DOHH2 (cell line): ENCODE results near the gene SYNDIG1.

Source experiments
- H3F3A ChIP-seq: fragments of 200-600 bp; sonication (generic), shearing (Covaris generic); 2 replicates; pipeline ENCODE4 v1.6.0; 2016; ENCODE audit warnings: antibody characterized with exemption, mild to moderate bottlenecking; ENCODE audit not compliant: control insufficient read depth, insufficient read depth
- H3K27ac ChIP-seq: fragments of 200-600 bp; sonication (generic); 2 replicates; pipeline ENCODE4 v1.5.1; 2014; ENCODE audit warnings: low read depth, mild to moderate bottlenecking, low read length, moderate library complexity
- H3K27me3 ChIP-seq: fragments of 200-600 bp; sonication (generic); 2 replicates; pipeline ENCODE4 v1.6.1; 2014; ENCODE audit warnings: mild to moderate bottlenecking, low read length, mixed read lengths; ENCODE audit not compliant: control insufficient read depth
- H3K36me3 ChIP-seq: fragments of 200-600 bp; sonication (generic); 2 replicates; pipeline ENCODE4 v1.6.1; 2014; ENCODE audit warnings: mild to moderate bottlenecking, low read length, moderate library complexity, mixed read lengths; ENCODE audit not compliant: control insufficient read depth
- H3K4me1 ChIP-seq: fragments of 200-600 bp; sonication (generic); 2 replicates; pipeline ENCODE4 v1.6.1; 2014; ENCODE audit warnings: mild to moderate bottlenecking, low read length, mixed read lengths; ENCODE audit not compliant: control insufficient read depth
- H3K4me2 ChIP-seq: fragments of 200-600 bp; sonication (generic); 2 replicates; pipeline ENCODE4 v1.6.0; 2014; ENCODE audit warnings: mild to moderate bottlenecking, low read length, moderate library complexity
- H3K4me3 ChIP-seq: fragments of 200-600 bp; sonication (generic); 2 replicates; pipeline ENCODE4 v1.5.1; 2014; ENCODE audit warnings: mild to moderate bottlenecking, low read length, mixed read lengths
- H3K79me2 ChIP-seq: fragments of 200-600 bp; sonication (generic); 2 replicates; pipeline ENCODE4 v1.6.1; 2014; ENCODE audit warnings: mild to moderate bottlenecking, low read length, mixed read lengths; ENCODE audit not compliant: control insufficient read depth
- H3K9me2 ChIP-seq: fragments of 200-600 bp; sonication (generic); replicated peaks from 2 replicates; pipeline ENCODE4 v1.6.1; 2014; ENCODE audit warnings: mild to moderate bottlenecking, low read length, mixed read lengths; ENCODE audit not compliant: control insufficient read depth
- H3K9me3 ChIP-seq: fragments of 200-600 bp; sonication (generic); 2 replicates; pipeline ENCODE4 v1.6.1; 2014; ENCODE audit warnings: antibody characterized with exemption, low read length, mixed read lengths; ENCODE audit not compliant: control insufficient read depth, insufficient read depth
- H4K20me1 ChIP-seq: fragments of 200-600 bp; sonication (generic); 2 replicates; pipeline ENCODE4 v1.6.0; 2014; ENCODE audit warnings: low read depth, mild to moderate bottlenecking, antibody characterized with exemption, low read length, moderate library complexity; ENCODE audit not compliant: control insufficient read depth, insufficient read depth
- EZH2phosphoT487 ChIP-seq: fragments of 200-600 bp; sonication (generic); IDR thresholded peaks from 2 replicates; pipeline ENCODE4 v1.6.1; 2017; ENCODE audit warnings: borderline replicate concordance, mild to moderate bottlenecking, antibody characterized with exemption, low read length, moderate library complexity, mixed read lengths
- TF ChIP-seq, protein P1 (sequence below): fragments of 200-600 bp; sonication (generic); IDR thresholded peaks from one replicate; pipeline ENCODE4 v1.5.1; 2014; ENCODE audit warnings: antibody characterized with exemption, mild to moderate bottlenecking, low read depth, low read length; ENCODE audit not compliant: poor library complexity, severe bottlenecking

Gene SYNDIG1

GRCh38 chr20:24566656-24567055 is 97.2 kb downstream of the SYNDIG1 start:
- H3F3A ChIP-seq: no peaks in the 10 kb centered on the region
- H4K20me1 ChIP-seq: no peaks in the 10 kb centered on the region
- no peaks in the 10 kb centered on the region for H3K79me2 ChIP-seq
- H3K27me3 ChIP-seq: no peaks in the 10 kb centered on the region
- H3K4me2 ChIP-seq: no peak overlapping the region
- no peaks in the 10 kb centered on the region for H3K9me2 ChIP-seq
- peaks cover 5% of the 10 kb centered on the region for H3K4me1 ChIP-seq
- H3K9me3 ChIP-seq: peaks cover 3% of the 10 kb centered on the region; the same call in 1 of the 2 replicates
- TF ChIP-seq, protein P1, sequence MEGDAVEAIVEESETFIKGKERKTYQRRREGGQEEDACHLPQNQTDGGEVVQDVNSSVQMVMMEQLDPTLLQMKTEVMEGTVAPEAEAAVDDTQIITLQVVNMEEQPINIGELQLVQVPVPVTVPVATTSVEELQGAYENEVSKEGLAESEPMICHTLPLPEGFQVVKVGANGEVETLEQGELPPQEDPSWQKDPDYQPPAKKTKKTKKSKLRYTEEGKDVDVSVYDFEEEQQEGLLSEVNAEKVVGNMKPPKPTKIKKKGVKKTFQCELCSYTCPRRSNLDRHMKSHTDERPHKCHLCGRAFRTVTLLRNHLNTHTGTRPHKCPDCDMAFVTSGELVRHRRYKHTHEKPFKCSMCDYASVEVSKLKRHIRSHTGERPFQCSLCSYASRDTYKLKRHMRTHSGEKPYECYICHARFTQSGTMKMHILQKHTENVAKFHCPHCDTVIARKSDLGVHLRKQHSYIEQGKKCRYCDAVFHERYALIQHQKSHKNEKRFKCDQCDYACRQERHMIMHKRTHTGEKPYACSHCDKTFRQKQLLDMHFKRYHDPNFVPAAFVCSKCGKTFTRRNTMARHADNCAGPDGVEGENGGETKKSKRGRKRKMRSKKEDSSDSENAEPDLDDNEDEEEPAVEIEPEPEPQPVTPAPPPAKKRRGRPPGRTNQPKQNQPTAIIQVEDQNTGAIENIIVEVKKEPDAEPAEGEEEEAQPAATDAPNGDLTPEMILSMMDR: no peak
- no peak for TF ChIP-seq EZH2phosphoT487
- no peak overlapping the region for H3K4me3 ChIP-seq
- no peaks in the 10 kb centered on the region for H3K36me3 ChIP-seq
- no peak overlapping the region for H3K27ac ChIP-seq

DNA sequence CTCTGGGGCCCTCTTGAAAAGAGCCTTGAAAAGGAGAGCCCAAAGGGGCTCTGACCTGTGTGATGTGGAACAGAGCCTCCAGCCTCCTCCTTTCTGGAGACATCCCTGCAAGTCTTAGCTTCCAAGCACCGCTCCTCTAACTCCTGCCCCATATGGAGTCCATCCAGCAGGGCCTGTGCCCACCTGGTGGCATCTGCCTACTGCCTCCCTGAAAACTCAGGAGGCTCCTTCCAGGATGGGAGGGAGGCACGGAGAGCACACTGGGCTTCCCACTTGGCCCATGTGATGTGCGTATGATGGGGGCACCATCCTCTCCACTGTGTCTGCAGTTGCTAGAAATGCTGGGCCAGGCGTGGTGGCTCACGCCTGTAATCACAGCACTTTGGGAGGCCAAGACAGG is 98.1 kb downstream of the SYNDIG1 start:
- no peaks in the 10 kb centered on the region for H3K36me3 ChIP-seq
- H3K9me2 ChIP-seq: no peaks in the 10 kb centered on the region
- no peak overlapping the region for H3K27ac ChIP-seq
- H3K27me3 ChIP-seq: no peaks in the 10 kb centered on the region
- no peak overlapping the region for H3K4me2 ChIP-seq
- H3F3A ChIP-seq: no peaks in the 10 kb centered on the region
- peaks cover 9% of the 10 kb centered on the region for H3K4me1 ChIP-seq
- TF ChIP-seq, protein P1: no peak
- TF ChIP-seq EZH2phosphoT487: no peak
- H3K4me3 ChIP-seq: no peak overlapping the region
- no peaks in the 10 kb centered on the region for H3K79me2 ChIP-seq
- no peaks in the 10 kb centered on the region for H4K20me1 ChIP-seq
- H3K9me3 ChIP-seq: peaks cover 3% of the 10 kb centered on the region; the same call in 1 of the 2 replicates

- TF ChIP-seq, protein P1: no peak
- no peak for TF ChIP-seq EZH2phosphoT487
- no peaks in the 10 kb centered on the region for H3K9me2 ChIP-seq
These were observed 99.4 kb downstream of the SYNDIG1 start for GRCh38 chr20:24568842-24569241.

GRCh38 chr20:24571159-24571558 is 101.7 kb downstream of the SYNDIG1 start:
- Histone ChIP-seq H4K20me1 (no peaks in the 10 kb centered on the region), H3K9me2 (no peaks in the 10 kb centered on the region), H3F3A (no peaks in the 10 kb centered on the region), H3K36me3 (no peaks in the 10 kb centered on the region), H3K4me2 (no peak overlapping the region), H3K27me3 (no peaks in the 10 kb centered on the region), H3K79me2 (no peaks in the 10 kb centered on the region), H3K4me3 (no peak overlapping the region), H3K27ac (no peak overlapping the region), H3K4me1 (peaks cover 9% of the 10 kb centered on the region), H3K9me3 (no peaks in the 10 kb centered on the region)
- TF ChIP-seq, protein P1: no peak
- TF ChIP-seq EZH2phosphoT487: no peak

More at GRCh38 chr20:24568842-24569241, 99.4 kb downstream of the SYNDIG1 start:
- H3K27ac ChIP-seq: no peak overlapping the region
- no peaks in the 10 kb centered on the region; the same call in 1 of the 2 replicates for H3K9me3 ChIP-seq
- no peak overlapping the region for H3K4me2 ChIP-seq
- no peaks in the 10 kb centered on the region for H4K20me1 ChIP-seq
- H3F3A ChIP-seq: no peaks in the 10 kb centered on the region
- H3K4me3 ChIP-seq: no peak overlapping the region
- no peaks in the 10 kb centered on the region for H3K27me3 ChIP-seq
- H3K36me3 ChIP-seq: no peaks in the 10 kb centered on the region
- no peaks in the 10 kb centered on the region for H3K79me2 ChIP-seq
- H3K4me1 ChIP-seq: peaks cover 9% of the 10 kb centered on the region
